ENCODE results near the gene PDS5B. TPM values are rescaled to one million over a fixed set of nuclear protein-coding genes. Genes with fewer than 3 reads are reported as not detected.
A peak's percentile ranks its signal among the peaks of the same experiment; 100 is the strongest.

PDS5B gene
- total RNA-seq, 1 donor from 2014 or later = 49.0 TPM

- Mint-ChIP-seq H3K4me3 (ENCODE audit: unreplicated experiment) (no peak overlapping the region), H3K9me3 (ENCODE audit: low read depth) (peaks cover 23% of the 10 kb centered on the region), H3K27me3 (ENCODE audit: low read depth) (no peaks in the 10 kb centered on the region), H3K36me3 (ENCODE audit: low read depth) (peaks cover 17% of the 10 kb centered on the region), H3K27ac (ENCODE audit: unreplicated experiment) (peak overlapping the region; percentile 91), H3K4me1 (ENCODE audit: low read depth) (peaks cover 47% of the 10 kb centered on the region)
- no peak for TF ChIP-seq CTCF (IDR thresholded peaks at IDR 0.05)
- DNase-seq (ENCODE audit: low spot score) = no peak
Observed at GRCh38 chr13:32659736-32660135, 73.5 kb downstream of the PDS5B start.

- Mint-ChIP-seq H3K27ac (ENCODE audit: unreplicated experiment) (peak overlapping the region; percentile 91), H3K27me3 (ENCODE audit: low read depth) (no peaks in the 10 kb centered on the region), H3K36me3 (ENCODE audit: low read depth) (peaks cover 15% of the 10 kb centered on the region), H3K4me3 (ENCODE audit: unreplicated experiment) (peak overlapping the region; percentile 6), H3K9me3 (ENCODE audit: low read depth) (peaks cover 19% of the 10 kb centered on the region), H3K4me1 (ENCODE audit: low read depth) (peaks cover 43% of the 10 kb centered on the region)
- no peak for DNase-seq (ENCODE audit: low spot score)
- TF ChIP-seq CTCF (IDR thresholded peaks at IDR 0.05) = no peak
Observed at GRCh38 chr13:32660227-32660626, 74.0 kb downstream of the PDS5B start.

- TF ChIP-seq CTCF (IDR thresholded peaks at IDR 0.05) = no peak
- Mint-ChIP-seq H3K9me3 (ENCODE audit: low read depth) (peaks cover 9% of the 10 kb centered on the region), H3K4me1 (ENCODE audit: low read depth) (peaks cover 40% of the 10 kb centered on the region), H3K4me3 (ENCODE audit: unreplicated experiment) (no peak overlapping the region), H3K36me3 (ENCODE audit: low read depth) (peaks cover 10% of the 10 kb centered on the region), H3K27ac (ENCODE audit: unreplicated experiment) (peak overlapping the region; percentile 71), H3K27me3 (ENCODE audit: low read depth) (no peaks in the 10 kb centered on the region)
- DNase-seq (ENCODE audit: low spot score) = no peak
Observed at GRCh38 chr13:32661685-32662084, 75.4 kb downstream of the PDS5B start.

- Mint-ChIP-seq H3K27ac (ENCODE audit: unreplicated experiment) (no peak overlapping the region), H3K4me3 (ENCODE audit: unreplicated experiment) (no peak overlapping the region), H3K27me3 (ENCODE audit: low read depth) (no peaks in the 10 kb centered on the region), H3K4me1 (ENCODE audit: low read depth) (peaks cover 27% of the 10 kb centered on the region), H3K9me3 (ENCODE audit: low read depth) (no peaks in the 10 kb centered on the region), H3K36me3 (ENCODE audit: low read depth) (peaks cover 7% of the 10 kb centered on the region)
- TF ChIP-seq CTCF (IDR thresholded peaks at IDR 0.05) = no peak
- DNase-seq (ENCODE audit: low spot score) = no peak
Observed at GRCh38 chr13:32663660-32664059, 77.4 kb downstream of the PDS5B start.

- TF ChIP-seq CTCF (IDR thresholded peaks at IDR 0.05) = no peak
- H3K4me3 Mint-ChIP-seq (ENCODE audit: unreplicated experiment) = no peak overlapping the region
- no peaks in the 10 kb centered on the region for H3K27me3 Mint-ChIP-seq (ENCODE audit: low read depth)
- peaks cover 10% of the 10 kb centered on the region for H3K4me1 Mint-ChIP-seq (ENCODE audit: low read depth)
- DNase-seq (ENCODE audit: low spot score) = no peak
- no peak overlapping the region for H3K27ac Mint-ChIP-seq (ENCODE audit: unreplicated experiment)
- H3K36me3 Mint-ChIP-seq (ENCODE audit: low read depth) = peaks cover 8% of the 10 kb centered on the region
- no peaks in the 10 kb centered on the region for H3K9me3 Mint-ChIP-seq (ENCODE audit: low read depth)
Observed at GRCh38 chr13:32666990-32667571, 80.8 kb downstream of the PDS5B start.
